IMR-90 (cell line): ENCODE data around the gene SLC7A4. TPM values are rescaled to one million over a fixed set of nuclear protein-coding genes. Genes with fewer than 3 reads are reported as not detected.

Experiments
- ATAC-seq: fragments of 200-7000 bp; cut with Tn5 transposase; 2 replicates; pipeline ENCODE4 v1.9.1; 2020; ENCODE audit warnings: low read depth, mild to moderate bottlenecking, moderate library complexity
- BruUV-seq: library from RNA; stranded (reverse); fragments of 400-500 nt; replicated peaks from 2 replicates; lab custom pipeline; 2021; lab: Mats Ljungman, UMichigan
- CTCF ChIA-PET: fragments of 300-600 bp; formaldehyde crosslinking; extraction: SDS; loops from one replicate; lab custom pipeline; 2021; ENCODE audit warnings: antibody characterized with exemption; lab: Yijun Ruan, JAX
- POLR2A ChIA-PET: fragments of 300-600 bp; sonication (Branson Sonifier 250); formaldehyde crosslinking; loops from one replicate; lab custom pipeline; 2022; ENCODE audit warnings: antibody characterized with exemption; ENCODE audit not compliant: unreplicated experiment; lab: Charles Lee
- DNase-seq: peaks from one replicate; pipeline ENCODE4 v3.0.0; 2013
- H2AFZ ChIP-seq: replicated peaks from 2 replicates; pipeline ENCODE3; 2013; ENCODE audit warnings: low read length, mild to moderate bottlenecking; ENCODE audit not compliant: poor library complexity
- H2AK5ac ChIP-seq: 2 replicates; pipeline ENCODE4 v1.6.1; 2013; ENCODE audit warnings: low read depth, low read length, inconsistent platforms
- H2AK9ac ChIP-seq: replicated peaks from 2 replicates; pipeline ENCODE3; 2013; ENCODE audit warnings: mild to moderate bottlenecking, low read depth, low read length, moderate library complexity; ENCODE audit not compliant: poor library complexity
- H2BK120ac ChIP-seq: 2 replicates; pipeline ENCODE4 v1.6.1; 2013; ENCODE audit warnings: low read depth, low read length, inconsistent platforms
- H2BK15ac ChIP-seq: 3 replicates; pipeline ENCODE4 v1.6.1; 2013; ENCODE audit warnings: low read depth, low read length, inconsistent platforms
- H2BK20ac ChIP-seq: 2 replicates; pipeline ENCODE4 v1.6.1; 2013; ENCODE audit warnings: low read depth, mild to moderate bottlenecking, inconsistent platforms, low read length, moderate library complexity
- H2BK5ac ChIP-seq: 2 replicates; pipeline ENCODE4 v1.6.1; 2013; ENCODE audit warnings: mild to moderate bottlenecking, low read depth, low read length, inconsistent platforms; ENCODE audit not compliant: poor library complexity, severe bottlenecking
- H3K14ac ChIP-seq: replicated peaks from 2 replicates; pipeline ENCODE4 v1.6.1; 2013; ENCODE audit warnings: low read depth, low read length, inconsistent platforms
- H3K18ac ChIP-seq: 2 replicates; pipeline ENCODE4 v1.6.1; 2013; ENCODE audit warnings: low read depth, low read length, control low read depth
- H3K23ac ChIP-seq: 2 replicates; pipeline ENCODE4 v1.6.1; 2013; ENCODE audit warnings: low read depth, low read length, inconsistent platforms
- H3K27ac ChIP-seq: 2 replicates; pipeline ENCODE4 v1.5.1; 2013; ENCODE audit warnings: mild to moderate bottlenecking, control low read depth, low read length; ENCODE audit not compliant: insufficient read depth
- H3K27me3 ChIP-seq: 2 replicates; pipeline ENCODE4 v1.6.1; 2013; ENCODE audit warnings: low read length; ENCODE audit not compliant: control insufficient read depth, insufficient read depth
- H3K36me3 ChIP-seq: 2 replicates; pipeline ENCODE4 v1.6.1; 2013; ENCODE audit warnings: low read length, mixed read lengths; ENCODE audit not compliant: control insufficient read depth, insufficient read depth
- H3K4ac ChIP-seq: 2 replicates; pipeline ENCODE4 v1.6.1; 2013; ENCODE audit warnings: low read depth, low read length, inconsistent platforms
- H3K4me1 ChIP-seq: 2 replicates; pipeline ENCODE4 v1.6.1; 2013; ENCODE audit warnings: low read length, mixed read lengths; ENCODE audit not compliant: control insufficient read depth, insufficient read depth
- H3K4me2 ChIP-seq: 2 replicates; pipeline ENCODE4 v1.6.1; 2013; ENCODE audit warnings: low read depth, mild to moderate bottlenecking, control low read depth, low read length, moderate library complexity
- H3K4me3 ChIP-seq: 2 replicates; pipeline ENCODE4 v1.5.1; 2013; ENCODE audit warnings: low read depth, mild to moderate bottlenecking, control low read depth, low read length, moderate library complexity; ENCODE audit not compliant: insufficient read depth
- H3K56ac ChIP-seq: 2 replicates; pipeline ENCODE4 v1.6.1; 2013; ENCODE audit warnings: low read length, inconsistent platforms; ENCODE audit not compliant: insufficient read depth; ENCODE audit errors: extremely low read depth
- H3K79me1 ChIP-seq, 2 experiments: 2 replicates each; pipeline ENCODE4 v1.6.1; 2013; ENCODE audit warnings: low read length in 2 of 2, inconsistent platforms in 1 of 2, low read depth in 1 of 2
- H3K9ac ChIP-seq: 2 replicates; pipeline ENCODE4 v1.6.1; 2013; ENCODE audit warnings: low read depth, low read length, control low read depth
- H3K9me1 ChIP-seq: 2 replicates; pipeline ENCODE4 v1.6.1; 2013; ENCODE audit warnings: low read length, inconsistent platforms; ENCODE audit not compliant: insufficient read depth
- H3K9me3 ChIP-seq: 2 replicates; pipeline ENCODE4 v1.6.1; 2013; ENCODE audit warnings: low read length; ENCODE audit not compliant: control insufficient read depth, insufficient read depth
- H4K20me1 ChIP-seq: 2 replicates; pipeline ENCODE4 v1.6.1; 2013; ENCODE audit warnings: low read length, inconsistent platforms; ENCODE audit not compliant: insufficient read depth
- H4K5ac ChIP-seq: 2 replicates; pipeline ENCODE4 v1.6.1; 2013; ENCODE audit warnings: mild to moderate bottlenecking, low read depth, low read length, control low read depth
- H4K8ac ChIP-seq, 2 experiments: 2 replicates each; pipeline ENCODE4 v1.6.1; 2013; ENCODE audit warnings: low read depth in 2 of 2, low read length in 2 of 2, control low read depth in 1 of 2, inconsistent platforms in 1 of 2
- H4K91ac ChIP-seq: 2 replicates; pipeline ENCODE4 v1.6.1; 2013; ENCODE audit warnings: low read depth, low read length, inconsistent platforms; ENCODE audit not compliant: insufficient read depth
- BHLHE40 ChIP-seq: fragments of 150-350 bp; IDR thresholded peaks from 2 replicates; pipeline ENCODE4 v1.6.1; 2016; ENCODE audit warnings: mild to moderate bottlenecking, low read depth, low read length
- CHD1 ChIP-seq: IDR thresholded peaks from 2 replicates; pipeline ENCODE4 v1.6.1; 2012; ENCODE audit warnings: low read depth, low read length, improper control_type of control experiment
- FOS ChIP-seq: fragments of 150-350 bp; IDR thresholded peaks from 2 replicates; pipeline ENCODE4 v1.6.1; 2016; ENCODE audit warnings: low read depth, low read length
- MXI1 ChIP-seq: IDR thresholded peaks from 2 replicates; pipeline ENCODE4 v1.6.1; 2012; ENCODE audit warnings: low read depth, mild to moderate bottlenecking, low read length, moderate library complexity, borderline replicate concordance
- POLR2A ChIP-seq: IDR thresholded peaks from 2 replicates; pipeline ENCODE4 v1.6.1; 2012; ENCODE audit warnings: mild to moderate bottlenecking, low read depth, low read length
- RAD21 ChIP-seq: IDR thresholded peaks from 2 replicates; pipeline ENCODE4 v1.6.1; 2012; ENCODE audit warnings: low read length, improper control_type of control experiment
- RCOR1 ChIP-seq: IDR thresholded peaks from 2 replicates; pipeline ENCODE4 v1.6.1; 2012; ENCODE audit warnings: mild to moderate bottlenecking, low read length, improper control_type of control experiment; ENCODE audit not compliant: insufficient replicate concordance
- RFX5 ChIP-seq: IDR thresholded peaks from 2 replicates; pipeline ENCODE4 v1.8.0; 2012; ENCODE audit warnings: low read depth, mild to moderate bottlenecking, low read length, moderate library complexity
- USF2 ChIP-seq: fragments of 150-350 bp; IDR thresholded peaks from 2 replicates; pipeline ENCODE4 v1.6.1; 2017; ENCODE audit warnings: mild to moderate bottlenecking, antibody characterized with exemption, low read length, low read depth
- WGBS, 2 experiments: methylation state at CpG; one replicate each; pipeline versions ENCODE4 v1.1.5 to v1.1.7; 2013; ENCODE audit warnings: missing lambda C conversion rate in 2 of 2; ENCODE audit not compliant: insufficient read length in 1 of 2; ENCODE audit errors: extremely low coverage in 2 of 2; 5-methylcytosine and 5-hydroxymethylcytosine counted together
- dilution Hi-C: fragments of 300-500 bp; cut with HindIII; formaldehyde crosslinking; loops from one replicate; pipeline ENCODE4 v1.14.3; 2018; ENCODE audit warnings: low sequenced_read_pairs; ENCODE audit not compliant: unreplicated experiment
- in situ Hi-C: fragments of 300-500 bp; cut with MboI; formaldehyde crosslinking; loops from 3 replicates; pipeline ENCODE4 v1.14.3; 2019; ENCODE audit warnings: low sequenced_read_pairs, inconsistent platforms, mixed read lengths
- intact Hi-C: fragments of 100-400 bp; cut with micrococcal nuclease; formaldehyde crosslinking; loops from 2 replicates; pipeline ENCODE4 v1.10.0; 2022
- polyA plus RNA-seq, 3 experiments: library from polyadenylated mRNA; depleted of rRNA; stranded (reverse); fragments of >200 nt; gene quantifications; 2 replicates each; pipeline ENCODE4 v1.2.3, GENCODE V29; 2012; ENCODE audit warnings: low replicate concordance in 1 of 3
- total RNA-seq: library from RNA; depleted of rRNA; stranded (reverse); fragments of >200 nt; gene quantifications from 2 replicates; pipeline ENCODE4 v1.2.3, GENCODE V29; 2012
- TF ChIP-seq, protein P1 (sequence below): conservative IDR thresholded peaks from 2 replicates; pipeline ENCODE4 v1.5.1; 2012; ENCODE audit warnings: mild to moderate bottlenecking, low read depth, low read length, improper control_type of control experiment

The SLC7A4 gene
- total and polyA plus RNA-seq, 2 of the 4 experiments (the other 2 are of a cell fraction) = 0.03 TPM; not detected in 1

- TF ChIP-seq, protein P1, sequence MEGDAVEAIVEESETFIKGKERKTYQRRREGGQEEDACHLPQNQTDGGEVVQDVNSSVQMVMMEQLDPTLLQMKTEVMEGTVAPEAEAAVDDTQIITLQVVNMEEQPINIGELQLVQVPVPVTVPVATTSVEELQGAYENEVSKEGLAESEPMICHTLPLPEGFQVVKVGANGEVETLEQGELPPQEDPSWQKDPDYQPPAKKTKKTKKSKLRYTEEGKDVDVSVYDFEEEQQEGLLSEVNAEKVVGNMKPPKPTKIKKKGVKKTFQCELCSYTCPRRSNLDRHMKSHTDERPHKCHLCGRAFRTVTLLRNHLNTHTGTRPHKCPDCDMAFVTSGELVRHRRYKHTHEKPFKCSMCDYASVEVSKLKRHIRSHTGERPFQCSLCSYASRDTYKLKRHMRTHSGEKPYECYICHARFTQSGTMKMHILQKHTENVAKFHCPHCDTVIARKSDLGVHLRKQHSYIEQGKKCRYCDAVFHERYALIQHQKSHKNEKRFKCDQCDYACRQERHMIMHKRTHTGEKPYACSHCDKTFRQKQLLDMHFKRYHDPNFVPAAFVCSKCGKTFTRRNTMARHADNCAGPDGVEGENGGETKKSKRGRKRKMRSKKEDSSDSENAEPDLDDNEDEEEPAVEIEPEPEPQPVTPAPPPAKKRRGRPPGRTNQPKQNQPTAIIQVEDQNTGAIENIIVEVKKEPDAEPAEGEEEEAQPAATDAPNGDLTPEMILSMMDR = no peak
- no peak for TF ChIP-seq RFX5
Measured at GRCh38 chr22:20980938-20981722, 51.2 kb downstream of the SLC7A4 start (continued).

DNA sequence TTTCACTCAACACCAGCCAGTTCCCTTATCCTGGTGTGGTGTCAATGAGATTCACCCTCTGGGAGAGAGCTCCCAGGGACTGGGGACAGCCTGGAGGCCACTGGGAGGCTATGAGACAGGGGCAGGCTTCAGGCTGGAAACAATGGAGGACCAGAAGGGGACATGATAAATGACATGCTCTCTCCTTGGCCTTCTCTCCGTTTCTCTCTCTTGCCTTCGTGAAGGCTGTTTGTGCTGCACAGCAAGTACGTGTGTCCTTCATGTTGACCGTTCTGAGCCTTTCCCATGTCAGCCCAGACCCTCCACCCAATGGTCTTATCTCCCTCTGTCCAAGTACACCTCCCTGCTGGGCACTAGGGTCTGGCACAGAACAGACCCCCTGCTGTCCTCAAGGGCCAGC, 51.8 kb downstream of the SLC7A4 start:
- H3K27ac ChIP-seq = no peak overlapping the region
- ChIA-PET CTCF (no interaction called here), POLR2A (no interaction called here)
- BruUV-seq = no TSS peak
- no peak overlapping the region for H3K18ac ChIP-seq
- 0 out of 2 replicates have a peak overlapping the region, but pooled peaks have one; percentile 1 for H3K23ac ChIP-seq
- no peak overlapping the region for H4K5ac ChIP-seq
- no peak overlapping the region for H4K91ac ChIP-seq
- peaks cover 10% of the 10 kb centered on the region for H3K9me3 ChIP-seq
- no peak overlapping the region for H3K4me2 ChIP-seq
- intact Hi-C loops = no loop called here
- peaks cover 25 to 40% of the 10 kb centered on the region in 2 experiments for H3K79me1 ChIP-seq
- H2AFZ ChIP-seq = no peak overlapping the region
- 82% methylated on average over 4 of the region's 4 CpGs; no CpG with 5 or more reads in 1 of the 2 experiments for WGBS, 2 experiments
- TF ChIP-seq USF2 (no peak), RCOR1 (no peak), BHLHE40 (no peak), RAD21 (no peak), POLR2A (no peak), RFX5 (no peak), FOS (no peak), CHD1 (no peak), MXI1 (no peak)
- H3K4ac ChIP-seq = no peak overlapping the region
- H3K27me3 ChIP-seq = no peaks in the 10 kb centered on the region
- no peak overlapping the region for H2AK9ac ChIP-seq
- H3K4me3 ChIP-seq = no peak overlapping the region
- peaks cover 11% of the 10 kb centered on the region for H3K4me1 ChIP-seq
- H3K9me1 ChIP-seq = peaks cover 28% of the 10 kb centered on the region
- peak overlapping the region; percentile 48; the same call in 1 of the 2 replicates for H2AK5ac ChIP-seq
- in situ Hi-C loops = no loop called here
- no peak overlapping the region for H2BK120ac ChIP-seq
- H2BK5ac ChIP-seq = no peak overlapping the region
- H4K8ac ChIP-seq = no peak overlapping the region
- dilution Hi-C loops = no loop called here
- no peaks in the 10 kb centered on the region for H4K20me1 ChIP-seq
- ATAC-seq (no peak), DNase-seq (no peak)
- H3K56ac ChIP-seq = no peak overlapping the region
- no peak overlapping the region for H3K14ac ChIP-seq
- H2BK20ac ChIP-seq = no peak overlapping the region
- no peak overlapping the region for H3K9ac ChIP-seq
- no peak overlapping the region for H2BK15ac ChIP-seq
- peaks cover 9% of the 10 kb centered on the region for H3K36me3 ChIP-seq
